Measurements from ENCODE around the gene KANSL2.
"Not testable (repeated sequence)": the region's sequence is repeated elsewhere in the genome, so short reads cannot be mapped to it uniquely, and the experiment has no call there.

KANSL2 gene

DNA sequence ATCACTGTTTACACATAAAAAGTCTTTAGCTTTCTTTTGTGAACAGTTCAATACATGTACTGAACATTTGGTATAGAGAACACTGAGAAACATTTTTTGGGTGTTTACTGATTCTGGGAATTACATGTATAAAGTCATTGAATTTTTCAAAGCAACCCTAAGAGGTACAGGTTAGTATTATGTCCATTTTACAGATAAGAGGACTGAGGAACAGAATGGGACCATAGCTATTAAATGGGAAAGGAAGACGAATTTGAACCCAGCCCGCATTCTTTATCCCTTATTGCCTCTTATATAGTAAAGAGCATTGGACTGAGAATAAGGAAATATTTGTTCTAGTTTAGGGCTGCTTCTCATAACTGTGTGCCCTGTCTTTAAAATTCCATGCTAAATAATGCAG lies 889 bp upstream of the KANSL2 start:
- DNase-seq, result no peak

GRCh38 chr12:48682533-48682905 lies 481 bp upstream of the KANSL2 start:
- not testable (repeated sequence) for DNase-seq

DNA sequence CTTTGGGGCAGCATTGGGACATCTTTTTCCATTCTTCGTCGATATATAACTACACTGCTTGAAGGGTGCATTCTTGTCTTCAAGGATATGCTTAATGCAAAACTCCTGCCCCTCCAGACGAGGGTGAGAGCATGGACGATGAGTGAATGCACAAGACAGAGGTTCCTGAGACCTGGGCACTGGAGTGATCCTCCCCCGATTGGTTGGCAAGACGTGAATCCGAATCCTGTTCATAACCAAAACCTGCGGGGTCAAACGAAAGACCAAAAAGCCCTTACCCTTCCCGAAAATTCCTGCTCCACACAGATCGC lies 684 bp downstream of the KANSL2 start:
- DNase-seq, result no peak

DNA sequence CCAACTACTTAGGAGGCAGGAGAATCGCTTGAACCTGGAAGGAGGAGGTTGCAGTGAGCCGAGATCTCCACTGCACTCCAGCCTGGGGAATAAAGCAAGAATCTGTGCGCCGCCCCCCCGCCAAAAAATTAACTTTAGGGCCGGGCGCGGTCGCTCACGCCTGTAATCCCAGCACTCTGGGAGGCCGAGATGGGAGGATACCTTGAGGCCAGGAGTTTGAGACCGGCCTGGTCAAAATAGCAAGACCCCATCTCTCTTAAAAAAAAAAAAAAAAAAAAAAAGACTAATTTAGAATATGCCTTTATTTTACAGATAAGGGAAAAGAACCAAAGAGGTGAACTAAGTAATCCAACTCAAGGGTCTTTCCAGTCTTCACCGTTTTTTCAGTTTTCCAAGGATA lies 1.2 kb downstream of the KANSL2 start:
- DNase-seq, result no peak

DNA sequence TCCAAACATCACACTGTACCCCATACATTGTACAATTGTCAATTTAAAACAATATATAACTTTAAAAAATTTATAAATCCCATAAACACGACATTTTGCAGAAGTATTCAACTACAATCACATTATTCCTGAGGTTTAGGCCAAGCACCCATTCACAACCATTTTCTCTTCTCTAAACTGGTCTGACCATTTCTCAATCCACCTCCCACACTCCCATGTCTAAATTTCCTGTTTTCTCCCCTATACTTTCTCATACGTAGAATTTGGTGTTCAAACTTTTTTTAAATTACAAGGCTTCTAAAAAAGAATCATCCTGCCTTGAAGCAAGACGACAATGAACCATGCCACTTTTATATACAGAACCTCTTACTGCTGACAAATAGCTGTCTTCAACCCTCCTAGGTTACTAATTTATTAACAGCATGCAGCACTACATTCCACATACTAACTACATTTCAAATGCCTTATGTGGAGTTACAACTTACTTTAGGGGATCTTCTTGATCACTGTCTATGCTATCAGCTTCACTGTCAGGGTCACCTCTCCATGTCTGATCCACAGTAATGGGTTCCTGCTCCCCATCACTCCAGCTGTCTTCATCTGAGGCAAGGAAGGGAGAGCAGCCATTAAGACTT lies 3.4 kb downstream of the KANSL2 start:
- DNase-seq, result no peak

GRCh38 chr12:48671231-48671856 lies 10.7 kb downstream of the KANSL2 start:
- no peak for DNase-seq

- no peak for DNase-seq
Measured at GRCh38 chr12:48668996-48669395, 13.0 kb downstream of the KANSL2 start.

GRCh38 chr12:48659863-48660262 lies 22.2 kb downstream of the KANSL2 start:
- DNase-seq, result no peak

GRCh38 chr12:48651681-48652080 lies 30.4 kb downstream of the KANSL2 start:
- no peak for DNase-seq

GRCh38 chr12:48645354-48645753 lies 36.7 kb downstream of the KANSL2 start:
- not testable (repeated sequence) for DNase-seq

- DNase-seq, result no peak
Measured at GRCh38 chr12:48643011-48643410, 39.0 kb downstream of the KANSL2 start.

- not testable (repeated sequence) for DNase-seq
Measured at GRCh38 chr12:48641752-48642555, 40.1 kb downstream of the KANSL2 start.

GRCh38 chr12:48640854-48641253 lies 41.2 kb downstream of the KANSL2 start:
- no peak for DNase-seq

DNA sequence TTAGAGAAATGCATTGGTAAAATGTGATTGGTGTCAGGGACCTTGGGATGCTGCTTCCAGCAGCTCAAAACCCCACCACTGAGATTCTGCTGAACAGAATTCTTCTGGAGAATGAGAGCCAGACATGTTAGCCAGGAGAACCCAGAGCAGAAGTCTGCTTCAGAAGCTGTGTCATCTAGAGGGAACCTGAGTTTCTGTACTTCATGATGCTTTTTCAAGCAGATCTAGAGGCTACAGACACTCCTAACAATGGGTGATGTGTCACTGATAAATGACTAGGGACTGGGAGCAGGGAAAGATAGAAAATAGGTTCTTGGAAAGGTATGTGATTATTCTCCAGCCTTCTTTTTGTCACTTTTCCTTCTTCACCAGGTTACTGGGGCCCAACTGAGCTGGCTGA lies 41.6 kb downstream of the KANSL2 start:
- DNase-seq, result no peak

DNA sequence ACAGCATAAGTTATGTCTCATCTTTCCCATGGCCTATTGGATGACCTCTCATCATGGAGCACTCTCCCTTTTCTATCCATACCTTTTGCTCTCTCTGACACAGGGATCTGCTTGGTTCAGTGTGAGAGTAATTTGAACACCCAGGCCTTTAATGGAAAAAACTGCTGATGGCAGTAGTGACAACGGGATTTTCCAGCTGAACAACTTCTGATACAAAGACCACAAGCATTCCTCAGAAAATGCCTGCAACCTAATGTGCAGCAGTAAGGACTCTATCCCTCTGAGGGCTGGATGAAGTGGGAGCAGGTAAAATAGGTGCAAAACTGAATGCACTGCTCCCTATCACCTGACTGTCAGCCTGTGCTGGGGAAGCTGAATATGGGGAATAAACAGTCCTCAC lies 51.0 kb downstream of the KANSL2 start:
- DNase-seq, result no peak

- DNase-seq, result no peak
Measured at GRCh38 chr12:48630346-48630745, 51.7 kb downstream of the KANSL2 start.

GRCh38 chr12:48629541-48629940 lies 52.5 kb downstream of the KANSL2 start:
- no peak for DNase-seq

DNA sequence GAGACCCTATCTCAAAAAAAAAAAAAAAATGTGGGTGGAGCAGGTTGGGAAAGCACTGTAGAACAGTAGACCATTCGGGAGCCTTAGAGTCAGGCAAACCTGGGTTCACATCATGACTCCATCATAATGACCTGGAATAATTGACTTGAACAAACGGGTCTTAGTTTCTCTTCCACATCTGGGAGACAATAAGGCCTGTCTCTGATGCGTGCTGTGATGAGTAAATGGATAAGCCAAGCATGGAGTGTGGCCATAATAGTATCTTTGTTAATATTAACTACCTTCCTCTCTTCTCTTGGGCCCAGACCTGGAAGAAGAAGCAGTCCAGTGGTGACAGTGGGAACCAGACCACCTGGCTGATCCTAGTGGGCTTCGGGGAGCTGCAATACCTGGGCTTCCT lies 54.5 kb downstream of the KANSL2 start:
- no peak for DNase-seq

GRCh38 chr12:48622997-48623396 lies 59.0 kb downstream of the KANSL2 start:
- not testable (repeated sequence) for DNase-seq

GRCh38 chr12:48618541-48618940 lies 63.5 kb downstream of the KANSL2 start:
- DNase-seq, result peak; percentile 71

GRCh38 chr12:48615681-48616080 lies 66.4 kb downstream of the KANSL2 start:
- no peak for DNase-seq

DNA sequence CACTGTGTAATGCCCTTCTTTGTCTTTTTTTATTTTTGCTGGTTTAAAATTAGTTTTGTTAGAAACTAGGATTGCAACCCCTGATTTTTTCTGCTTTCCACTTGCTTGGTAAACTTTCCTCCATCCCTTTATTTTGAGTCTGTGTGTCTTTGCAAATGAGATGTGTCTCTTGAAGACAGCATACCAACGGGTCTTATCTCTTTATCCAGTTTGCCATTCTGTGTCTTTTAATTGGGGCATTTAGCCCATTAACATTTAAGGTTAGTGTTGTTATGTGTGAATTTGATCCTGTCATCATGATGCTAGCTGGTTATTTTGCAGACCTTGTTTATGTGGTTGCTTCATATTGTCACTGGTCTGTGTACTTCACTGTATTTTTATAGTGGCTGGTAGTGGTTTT lies 68.7 kb downstream of the KANSL2 start:
- DNase-seq, result no peak

Measured in activated naive CD4-positive, alpha-beta T cell treated with anti-CD3 and anti-CD28 coated beads, Interleukin-2, amount 50 U/mL, for 16 hours (primary cell).